Adrenal gland (tissue), 5 donors: ENCODE data around the gene SMIM14.

Experiments used
- CTCF ChIP-seq, 6 experiments: fragments of 450-650 bp in 4 of 6; fragments of 200-600 bp in 2 of 6; sonication (generic) in 1 of 6; IDR thresholded peaks; 1 replicate in 5 of 6; 2 replicates in 1 of 6; pipeline versions ENCODE4 v1.5.1 to v1.8.0; 2016 to 2021; ENCODE audit warnings: antibody characterized with exemption in 6 of 6, mild to moderate bottlenecking in 2 of 6, moderate library complexity in 1 of 6
- POLR2A ChIP-seq, 2 donors: fragments of 450-650 bp; IDR thresholded peaks; one replicate each; pipeline ENCODE4 v1.6.1; 2017; ENCODE audit warnings: antibody characterized with exemption in 2 of 2, mild to moderate bottlenecking in 2 of 2, moderate library complexity in 1 of 2
- donor health status: DM: no; HTN: no; CAD: no.

DNA sequence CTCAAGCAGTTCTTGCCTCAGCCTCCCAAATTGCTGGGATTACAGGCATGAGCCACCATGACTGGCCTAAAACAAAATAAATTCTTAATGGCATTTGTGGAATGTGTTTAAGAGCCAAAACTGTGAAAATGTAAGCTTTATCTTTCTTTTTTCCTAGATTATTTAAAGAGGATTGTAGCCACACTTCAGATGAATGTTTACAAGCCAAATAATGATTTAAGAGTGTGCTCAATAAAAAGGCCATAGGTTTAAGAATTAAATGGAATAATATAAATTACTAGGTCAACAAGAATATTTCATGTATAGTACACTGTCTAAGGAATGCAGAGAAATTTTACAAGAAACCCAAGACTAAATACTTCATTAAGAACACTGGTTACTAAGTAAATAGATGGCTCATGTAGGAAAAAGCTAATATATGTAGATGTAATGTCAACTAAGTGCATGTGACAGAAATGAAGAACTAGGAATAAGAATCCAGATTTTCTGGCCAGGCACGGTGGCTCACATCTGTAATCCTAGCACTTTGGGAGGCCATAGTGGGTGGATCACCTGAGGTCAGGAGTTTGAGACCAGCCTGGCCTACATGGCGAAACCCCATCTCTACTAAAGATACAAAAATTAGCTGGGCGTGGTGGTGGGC, 90.1 kb downstream of the SMIM14 start:
- TF ChIP-seq CTCF (IDR thresholded peaks at IDR 0.05) = no peak
- TF ChIP-seq POLR2A (IDR thresholded peaks at IDR 0.05) = no peak
